Cardiac fibroblast (primary cell): Measurements from ENCODE around the gene AIG1.

Experiments
- DNase-seq, 2 donors: peaks; one replicate each; pipeline versions ENCODE4 v3.0.0 to v3.0.0-alpha.2; 2010; ENCODE audit warnings: low read depth in 2 of 2
- H3K4me3 ChIP-seq, 2 donors: replicated peaks in 1 of 2; 1 replicate in 1 of 2; 2 replicates in 1 of 2; pipeline ENCODE4 v1.5.1; 2011; ENCODE audit warnings: low read depth in 2 of 2, low read length in 2 of 2, mild to moderate bottlenecking in 2 of 2, moderate library complexity in 1 of 2
- TF ChIP-seq, protein P1 (sequence below): IDR thresholded peaks from one replicate; pipeline ENCODE4 v1.5.1; 2011; ENCODE audit warnings: low read depth, mild to moderate bottlenecking, low read length, inconsistent platforms

AIG1 gene

DNA sequence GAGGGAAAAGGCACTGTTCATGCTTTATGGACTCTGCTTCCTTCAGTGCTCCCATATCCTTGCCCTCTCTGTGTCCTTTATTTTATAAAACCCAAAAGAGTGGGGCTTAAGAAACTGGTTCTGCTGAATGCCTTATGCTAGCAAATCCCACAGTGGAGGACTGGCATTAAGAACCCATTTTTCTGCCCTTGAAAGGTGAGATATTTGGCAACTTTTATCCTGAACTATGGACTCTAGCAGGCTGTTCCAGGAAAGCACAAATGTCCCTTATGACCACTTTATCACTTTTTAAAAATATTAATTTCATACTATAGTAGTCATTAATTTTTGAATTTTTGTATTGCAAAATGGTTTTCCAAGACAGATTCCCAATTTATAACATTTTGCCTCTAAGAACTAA is 296.5 kb downstream of the AIG1 start:
- H3K4me3 ChIP-seq, result no peak overlapping the region
- DNase-seq, result no peak
- TF ChIP-seq, protein P1, sequence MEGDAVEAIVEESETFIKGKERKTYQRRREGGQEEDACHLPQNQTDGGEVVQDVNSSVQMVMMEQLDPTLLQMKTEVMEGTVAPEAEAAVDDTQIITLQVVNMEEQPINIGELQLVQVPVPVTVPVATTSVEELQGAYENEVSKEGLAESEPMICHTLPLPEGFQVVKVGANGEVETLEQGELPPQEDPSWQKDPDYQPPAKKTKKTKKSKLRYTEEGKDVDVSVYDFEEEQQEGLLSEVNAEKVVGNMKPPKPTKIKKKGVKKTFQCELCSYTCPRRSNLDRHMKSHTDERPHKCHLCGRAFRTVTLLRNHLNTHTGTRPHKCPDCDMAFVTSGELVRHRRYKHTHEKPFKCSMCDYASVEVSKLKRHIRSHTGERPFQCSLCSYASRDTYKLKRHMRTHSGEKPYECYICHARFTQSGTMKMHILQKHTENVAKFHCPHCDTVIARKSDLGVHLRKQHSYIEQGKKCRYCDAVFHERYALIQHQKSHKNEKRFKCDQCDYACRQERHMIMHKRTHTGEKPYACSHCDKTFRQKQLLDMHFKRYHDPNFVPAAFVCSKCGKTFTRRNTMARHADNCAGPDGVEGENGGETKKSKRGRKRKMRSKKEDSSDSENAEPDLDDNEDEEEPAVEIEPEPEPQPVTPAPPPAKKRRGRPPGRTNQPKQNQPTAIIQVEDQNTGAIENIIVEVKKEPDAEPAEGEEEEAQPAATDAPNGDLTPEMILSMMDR, result no peak

DNA sequence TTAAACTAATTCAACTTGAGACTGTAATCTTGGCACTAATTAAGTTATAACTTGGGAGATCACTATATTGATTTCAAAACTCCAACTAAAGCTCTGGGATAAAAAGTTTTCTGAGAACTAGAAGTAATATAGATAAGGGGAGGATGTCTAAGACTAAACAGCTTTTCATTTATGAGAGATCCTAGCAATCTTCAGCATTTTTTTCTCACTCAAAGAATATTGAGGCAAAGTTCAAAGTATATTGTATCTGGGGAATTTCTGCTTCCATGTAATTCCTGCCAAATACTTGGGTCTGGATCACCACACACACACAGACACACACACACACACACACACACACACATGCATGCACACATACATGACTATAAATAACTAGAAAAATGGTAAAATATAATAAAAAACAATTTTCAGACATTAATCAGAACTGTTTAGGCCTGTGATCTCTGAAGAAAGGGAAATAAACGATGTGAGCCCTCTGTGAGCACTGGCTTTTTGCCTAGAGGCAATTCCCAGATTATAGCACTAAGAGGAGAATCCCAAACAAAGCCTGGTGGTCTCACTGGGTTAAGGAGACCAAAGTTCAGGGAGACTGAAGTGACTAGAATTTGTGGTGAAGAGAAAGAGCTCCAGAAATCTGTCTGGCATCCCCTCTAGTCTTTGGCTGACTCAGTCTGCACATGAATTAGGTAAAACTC is 297.0 kb downstream of the AIG1 start:
- H3K4me3 ChIP-seq, result no peak overlapping the region
- DNase-seq, result peak in 1 of 2 donors; percentile 15
- TF ChIP-seq, protein P1, result no peak

DNA sequence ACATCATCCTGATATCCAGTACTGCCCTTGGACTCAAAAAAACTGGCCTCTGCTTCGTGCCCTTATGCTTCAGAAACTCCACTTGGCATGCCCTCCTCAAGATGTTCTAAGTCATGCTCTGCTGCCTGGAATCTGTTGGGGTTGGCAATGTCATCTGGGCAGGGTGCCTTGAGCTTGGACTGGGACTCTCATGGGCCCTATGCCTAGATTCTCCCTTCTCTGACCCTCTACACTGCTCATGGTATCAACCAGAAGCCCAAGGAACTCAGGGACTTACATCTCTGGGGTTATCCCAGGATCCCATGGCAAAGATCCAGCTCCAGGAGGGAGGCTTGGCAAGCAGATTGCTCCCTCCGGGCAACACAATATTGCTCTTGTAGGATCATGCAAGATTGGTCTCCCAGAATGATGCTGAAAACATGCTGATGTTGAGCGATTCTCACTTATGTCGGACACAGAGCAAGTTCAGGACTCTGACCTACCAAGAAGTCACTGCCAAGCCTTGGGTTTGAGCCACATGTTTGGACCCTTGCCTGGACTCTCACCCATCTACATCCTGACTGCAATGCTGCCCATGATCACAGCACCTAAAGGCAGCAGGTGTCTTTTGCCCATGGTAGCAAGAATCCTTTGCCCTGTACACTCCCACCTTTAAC is 301.0 kb downstream of the AIG1 start:
- H3K4me3 ChIP-seq, result no peak overlapping the region
- TF ChIP-seq, protein P1, result no peak
- no peak for DNase-seq

DNA sequence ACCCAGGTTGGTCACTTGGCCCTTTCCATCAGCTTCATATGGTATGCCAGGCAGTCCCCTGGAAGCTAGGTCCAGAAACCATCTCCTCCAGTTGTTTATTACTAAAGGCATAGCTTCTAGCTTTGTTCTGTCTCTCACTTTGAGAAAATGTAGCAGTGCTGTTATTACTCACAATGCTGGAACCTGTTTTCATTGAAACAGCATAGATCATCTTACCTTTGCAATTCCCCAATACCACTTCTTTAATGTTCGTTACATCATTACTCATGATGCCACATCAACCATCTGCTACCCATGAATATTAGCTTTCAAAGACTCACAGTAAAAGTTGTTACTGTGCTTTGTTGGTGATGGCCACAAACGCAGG is 301.5 kb downstream of the AIG1 start:
- no peak overlapping the region for H3K4me3 ChIP-seq
- TF ChIP-seq, protein P1, result no peak
- no peak for DNase-seq

DNA sequence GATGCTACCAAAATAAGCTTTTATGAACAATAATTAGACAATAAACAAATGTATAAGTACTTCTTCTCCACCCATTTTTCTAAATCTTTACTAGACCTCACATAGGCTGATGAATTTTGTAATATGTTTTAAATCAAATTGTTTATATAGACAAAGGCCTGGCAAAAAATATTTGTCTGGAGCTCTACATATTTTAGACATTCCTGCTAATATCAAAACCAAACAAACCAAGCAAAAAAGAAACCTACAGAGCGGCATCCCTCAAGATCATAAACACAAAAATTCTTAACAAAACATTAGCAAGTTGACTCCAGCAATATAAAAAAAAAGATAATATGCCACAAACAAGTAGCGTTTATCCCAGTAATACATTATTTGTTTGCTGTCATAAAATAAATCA is 302.6 kb downstream of the AIG1 start:
- H3K4me3 ChIP-seq, result no peak overlapping the region
- TF ChIP-seq, protein P1, result no peak
- no peak for DNase-seq

DNA sequence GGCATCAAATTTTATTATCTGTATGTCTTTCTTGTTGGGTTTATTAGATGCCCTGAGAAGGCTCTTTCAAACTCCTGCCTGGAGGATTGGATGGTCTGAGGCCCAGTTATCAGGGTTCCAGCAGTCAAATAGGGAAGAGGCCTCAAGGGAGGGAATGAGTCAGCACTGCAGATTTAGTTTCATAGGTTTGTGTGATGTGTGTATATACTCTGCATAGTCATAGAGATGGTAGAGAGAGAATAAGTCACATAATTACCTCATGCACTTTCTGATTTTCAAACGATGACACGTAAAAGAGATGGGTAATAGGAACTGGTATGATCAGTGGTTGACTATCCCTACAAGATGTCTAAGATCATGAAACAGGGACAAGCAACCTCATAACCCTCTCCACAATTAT is 307.7 kb downstream of the AIG1 start:
- H3K4me3 ChIP-seq, result no peak overlapping the region
- DNase-seq, result peak; percentile 33 to 73
- TF ChIP-seq, protein P1, result no peak
